Astrocyte (in vitro differentiated cells and primary cell): Measurements from ENCODE around the gene ATOH7. TPM values are rescaled to one million over a fixed set of nuclear protein-coding genes. Genes with fewer than 3 reads are reported as not detected.

ENCODE experiments used
- DNase-seq: peaks from one replicate; pipeline ENCODE4 v3.0.0-alpha.2; 2010; ENCODE audit warnings: low read depth
- FAIRE-seq: peaks from 2 replicates; lab custom pipeline; 2011; peaks lifted over from hg19 to GRCh38; lab: Jason Lieb, UNC
- H2AFZ ChIP-seq: 2 replicates; pipeline ENCODE4 v1.6.0; 2012; ENCODE audit warnings: low read depth, low read length, inconsistent platforms
- H3K27ac ChIP-seq: 2 replicates; pipeline ENCODE4 v1.5.1; 2011; ENCODE audit warnings: low read depth, low read length, inconsistent platforms
- H3K27me3 ChIP-seq: 2 replicates; pipeline ENCODE4 v1.6.0; 2011; ENCODE audit warnings: low read length, inconsistent platforms; ENCODE audit not compliant: insufficient read depth
- H3K36me3 ChIP-seq: 2 replicates; pipeline ENCODE4 v1.5.1; 2011; ENCODE audit warnings: low read length, inconsistent platforms; ENCODE audit not compliant: insufficient read depth
- H3K4me1 ChIP-seq: 2 replicates; pipeline ENCODE4 v1.5.1; 2011; ENCODE audit warnings: low read length, inconsistent platforms; ENCODE audit not compliant: insufficient read depth
- H3K4me2 ChIP-seq: 2 replicates; pipeline ENCODE4 v1.6.0; 2012; ENCODE audit warnings: low read length, inconsistent platforms
- H3K4me3 ChIP-seq: 2 replicates; pipeline ENCODE4 v1.5.1; 2011; ENCODE audit warnings: low read depth, mild to moderate bottlenecking, low read length, inconsistent platforms; ENCODE audit not compliant: insufficient read depth
- H3K79me2 ChIP-seq: 2 replicates; pipeline ENCODE4 v1.6.0; 2012; ENCODE audit warnings: mild to moderate bottlenecking, low read length, inconsistent platforms; ENCODE audit not compliant: insufficient read depth
- H3K9ac ChIP-seq: 2 replicates; pipeline ENCODE4 v1.6.0; 2012; ENCODE audit warnings: mild to moderate bottlenecking, low read length, inconsistent platforms
- H3K9me3 ChIP-seq: 2 replicates; pipeline ENCODE4 v1.5.1; 2012; ENCODE audit warnings: low read depth, mild to moderate bottlenecking, low read length, inconsistent platforms; ENCODE audit not compliant: insufficient read depth
- H4K20me1 ChIP-seq: 2 replicates; pipeline ENCODE4 v1.6.0; 2012; ENCODE audit warnings: low read length, inconsistent platforms; ENCODE audit not compliant: insufficient read depth
- H3K27ac Mint-ChIP-seq: one replicate; pipeline ENCODE4 v1.8.0; 2021; ENCODE audit warnings: mild to moderate bottlenecking, mixed read lengths; ENCODE audit not compliant: unreplicated experiment
- H3K27me3 Mint-ChIP-seq: one replicate; pipeline ENCODE4 v1.8.0; 2021; ENCODE audit warnings: low read depth, mixed read lengths; ENCODE audit not compliant: unreplicated experiment
- H3K36me3 Mint-ChIP-seq: one replicate; pipeline ENCODE4 v1.8.0; 2021; ENCODE audit warnings: low read depth, mixed read lengths; ENCODE audit not compliant: unreplicated experiment
- H3K4me1 Mint-ChIP-seq: one replicate; pipeline ENCODE4 v1.8.0; 2021; ENCODE audit warnings: low read depth, mixed read lengths; ENCODE audit not compliant: unreplicated experiment
- H3K4me3 Mint-ChIP-seq: one replicate; pipeline ENCODE4 v1.8.0; 2021; ENCODE audit warnings: mild to moderate bottlenecking, moderate library complexity, mixed read lengths; ENCODE audit not compliant: unreplicated experiment
- H3K9me3 Mint-ChIP-seq: one replicate; pipeline ENCODE4 v1.8.0; 2021; ENCODE audit warnings: mild to moderate bottlenecking, mixed read lengths; ENCODE audit not compliant: unreplicated experiment
- EZH2 ChIP-seq: IDR thresholded peaks from 2 replicates; pipeline ENCODE4 v1.6.1; 2012; ENCODE audit warnings: mild to moderate bottlenecking, low read length, inconsistent platforms; ENCODE audit not compliant: insufficient read depth
- total RNA-seq: library from RNA; stranded (reverse); gene quantifications from 2 replicates; pipeline ENCODE4 v1.2.1, GENCODE V29; 2021
- TF ChIP-seq, protein P1 (sequence below): IDR thresholded peaks from 2 replicates; pipeline ENCODE4 v1.5.1; 2011; ENCODE audit warnings: low read depth, mild to moderate bottlenecking, inconsistent platforms, low read length, moderate library complexity; ENCODE audit not compliant: insufficient read depth

ATOH7 gene
- total RNA-seq, 1 donor from 2014 or later = not detected

DNA sequence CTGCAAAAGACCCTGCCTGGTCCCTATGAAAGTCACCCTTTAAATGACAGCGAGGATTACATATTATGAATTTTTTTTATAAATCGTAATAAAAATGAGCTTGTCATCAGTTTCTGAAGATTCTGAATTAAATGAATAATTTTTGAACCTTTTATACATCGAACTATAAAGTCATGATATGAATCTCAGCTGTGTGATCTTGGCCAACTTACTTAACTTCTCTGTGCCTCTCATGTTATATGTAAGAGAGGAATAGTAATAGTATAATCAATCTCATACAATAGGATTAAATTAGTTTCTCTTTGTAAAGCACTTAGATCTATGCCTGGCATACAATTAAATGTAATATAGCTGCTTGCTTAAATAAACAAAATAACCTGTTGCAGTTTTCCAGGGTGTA, 5.3 kb upstream of the ATOH7 start:
- peaks cover 9% of the 10 kb centered on the region for H3K27me3 ChIP-seq
- H3K4me2 ChIP-seq = no peak overlapping the region
- H3K79me2 ChIP-seq = no peaks in the 10 kb centered on the region
- no peaks in the 10 kb centered on the region for H3K9me3 ChIP-seq
- no peak overlapping the region for H3K9ac ChIP-seq
- no peak overlapping the region for H3K27ac ChIP-seq
- Mint-ChIP-seq H3K36me3 (peaks cover 2% of the 10 kb centered on the region), H3K4me3 (no peak overlapping the region), H3K9me3 (no peaks in the 10 kb centered on the region), H3K27me3 (peaks cover 9% of the 10 kb centered on the region), H3K27ac (no peak overlapping the region), H3K4me1 (peaks cover 3% of the 10 kb centered on the region)
- no peaks in the 10 kb centered on the region for H3K4me1 ChIP-seq
- TF ChIP-seq, protein P1, sequence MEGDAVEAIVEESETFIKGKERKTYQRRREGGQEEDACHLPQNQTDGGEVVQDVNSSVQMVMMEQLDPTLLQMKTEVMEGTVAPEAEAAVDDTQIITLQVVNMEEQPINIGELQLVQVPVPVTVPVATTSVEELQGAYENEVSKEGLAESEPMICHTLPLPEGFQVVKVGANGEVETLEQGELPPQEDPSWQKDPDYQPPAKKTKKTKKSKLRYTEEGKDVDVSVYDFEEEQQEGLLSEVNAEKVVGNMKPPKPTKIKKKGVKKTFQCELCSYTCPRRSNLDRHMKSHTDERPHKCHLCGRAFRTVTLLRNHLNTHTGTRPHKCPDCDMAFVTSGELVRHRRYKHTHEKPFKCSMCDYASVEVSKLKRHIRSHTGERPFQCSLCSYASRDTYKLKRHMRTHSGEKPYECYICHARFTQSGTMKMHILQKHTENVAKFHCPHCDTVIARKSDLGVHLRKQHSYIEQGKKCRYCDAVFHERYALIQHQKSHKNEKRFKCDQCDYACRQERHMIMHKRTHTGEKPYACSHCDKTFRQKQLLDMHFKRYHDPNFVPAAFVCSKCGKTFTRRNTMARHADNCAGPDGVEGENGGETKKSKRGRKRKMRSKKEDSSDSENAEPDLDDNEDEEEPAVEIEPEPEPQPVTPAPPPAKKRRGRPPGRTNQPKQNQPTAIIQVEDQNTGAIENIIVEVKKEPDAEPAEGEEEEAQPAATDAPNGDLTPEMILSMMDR = no peak
- DNase-seq (no peak), FAIRE-seq (no peak)
- no peak overlapping the region for H3K4me3 ChIP-seq
- no peak overlapping the region for H2AFZ ChIP-seq
- no peaks in the 10 kb centered on the region for H4K20me1 ChIP-seq
- H3K36me3 ChIP-seq = no peaks in the 10 kb centered on the region

DNA sequence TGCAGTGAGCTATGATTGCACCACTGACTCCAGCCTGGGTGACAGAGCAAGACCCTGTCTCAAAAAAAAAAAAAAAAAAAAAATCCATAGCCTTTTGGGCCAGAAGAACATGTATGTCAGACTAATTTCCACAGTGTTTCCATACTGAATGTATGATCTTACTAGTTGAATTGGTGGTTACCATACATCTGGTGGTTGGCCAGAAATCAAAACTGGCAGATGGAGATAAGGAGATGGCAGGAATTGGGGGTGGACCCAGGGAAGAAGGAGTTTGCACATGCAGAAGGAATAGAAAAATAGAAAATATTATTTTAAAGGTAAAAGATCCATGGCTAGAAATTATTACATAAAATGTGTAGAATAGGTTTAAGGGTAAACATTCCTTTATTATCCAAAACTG, 3.7 kb upstream of the ATOH7 start:
- no peak for FAIRE-seq
- no peak overlapping the region for H3K4me3 ChIP-seq
- no peaks in the 10 kb centered on the region for H3K79me2 ChIP-seq
- no peak overlapping the region for H3K27ac ChIP-seq
- DNase-seq = no peak
- Mint-ChIP-seq H3K9me3 (no peaks in the 10 kb centered on the region), H3K27ac (no peak overlapping the region), H3K27me3 (peaks cover 15% of the 10 kb centered on the region), H3K36me3 (peaks cover 2% of the 10 kb centered on the region), H3K4me1 (peaks cover 5% of the 10 kb centered on the region), H3K4me3 (no peak overlapping the region)
- peaks cover 9% of the 10 kb centered on the region for H3K27me3 ChIP-seq
- H3K36me3 ChIP-seq = no peaks in the 10 kb centered on the region
- TF ChIP-seq EZH2 = no peak
- TF ChIP-seq, protein P1 = no peak
- H4K20me1 ChIP-seq = no peaks in the 10 kb centered on the region
- no peaks in the 10 kb centered on the region for H3K4me1 ChIP-seq
- no peak overlapping the region for H2AFZ ChIP-seq
- no peaks in the 10 kb centered on the region for H3K9me3 ChIP-seq
- H3K9ac ChIP-seq = no peak overlapping the region
- H3K4me2 ChIP-seq = no peak overlapping the region

DNA sequence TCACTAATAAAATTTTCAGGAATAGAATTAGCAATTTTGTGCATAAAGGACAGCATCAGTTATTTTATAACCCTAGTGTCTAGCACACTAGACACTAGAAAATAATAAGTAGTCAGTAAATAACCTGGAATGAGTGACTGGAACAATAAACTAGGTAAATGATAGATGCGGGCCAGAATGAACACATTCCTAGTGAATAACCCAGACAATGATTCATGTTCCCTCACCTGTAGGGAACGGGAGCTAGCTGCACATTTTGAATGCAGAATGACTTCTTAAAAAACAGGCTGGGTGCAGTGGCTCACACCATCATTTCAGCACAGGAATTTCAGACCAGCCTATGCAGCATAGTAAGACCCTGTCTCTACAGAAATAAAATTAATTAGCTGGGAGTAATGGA, 3.2 kb upstream of the ATOH7 start:
- Mint-ChIP-seq H3K9me3 (no peaks in the 10 kb centered on the region), H3K36me3 (peaks cover 2% of the 10 kb centered on the region), H3K27me3 (peaks cover 15% of the 10 kb centered on the region), H3K27ac (no peak overlapping the region), H3K4me1 (peaks cover 5% of the 10 kb centered on the region), H3K4me3 (no peak overlapping the region)
- Histone ChIP-seq H3K4me1 (no peaks in the 10 kb centered on the region), H3K36me3 (no peaks in the 10 kb centered on the region), H2AFZ (no peak overlapping the region), H3K27me3 (peaks cover 9% of the 10 kb centered on the region), H3K9me3 (no peaks in the 10 kb centered on the region), H3K4me2 (no peak overlapping the region), H3K9ac (no peak overlapping the region), H3K79me2 (no peaks in the 10 kb centered on the region), H3K27ac (no peak overlapping the region), H3K4me3 (no peak overlapping the region), H4K20me1 (no peaks in the 10 kb centered on the region)
- FAIRE-seq (no peak), DNase-seq (no peak)
- TF ChIP-seq EZH2 = no peak
- TF ChIP-seq, protein P1 = no peak
